Endothelial cell of umbilical vein (primary cell): ENCODE measurements around the gene CSNK1G3. TPM values are rescaled to one million over a fixed set of nuclear protein-coding genes. Genes with fewer than 3 reads are reported as not detected.
A peak's percentile ranks its signal among the peaks of the same experiment; 100 is the strongest.

ENCODE experiments used
- BruUV-seq: library from RNA; stranded (reverse); fragments of 400-500 nt; replicated peaks from 2 replicates; lab custom pipeline; 2021; lab: Mats Ljungman, UMichigan
- CTCF ChIA-PET: fragments of 300-600, 350-600 bp; sonication (Branson Sonifier 250); formaldehyde crosslinking; loops from one replicate; lab custom pipeline; 2021; ENCODE audit warnings: antibody characterized with exemption, inconsistent platforms; lab: Charles Lee
- POLR2A ChIA-PET: fragments of 300-600, 350-600 bp; sonication (Branson Sonifier 250); formaldehyde crosslinking; loops from one replicate; lab custom pipeline; 2021; ENCODE audit warnings: antibody characterized with exemption, inconsistent platforms; lab: Charles Lee
- DNase-seq: peaks from one replicate; pipeline ENCODE4 v3.0.0-alpha.2; 2011; ENCODE audit warnings: low read depth, low spot score
- FAIRE-seq: peaks from 2 replicates; lab custom pipeline; 2011; peaks lifted over from hg19 to GRCh38; lab: Jason Lieb, UNC
- H2AFZ ChIP-seq: 2 replicates; pipeline ENCODE4 v1.6.0; 2012; ENCODE audit warnings: low read depth, low read length, control low read depth, inconsistent platforms
- H3K27ac ChIP-seq: 2 replicates; pipeline ENCODE4 v1.5.1; 2011; ENCODE audit warnings: low read depth, mild to moderate bottlenecking, control low read depth, low read length, moderate library complexity; ENCODE audit not compliant: insufficient read depth
- H3K27me3 ChIP-seq, 2 experiments: 2 replicates each; pipeline versions ENCODE4 v1.6.0 to v1.6.1; 2011; ENCODE audit warnings: low read length in 2 of 2, mixed read lengths in 1 of 2; ENCODE audit not compliant: control insufficient read depth in 2 of 2, insufficient read depth in 2 of 2
- H3K36me3 ChIP-seq, 2 experiments: 2 replicates in 1 of 2; 3 replicates in 1 of 2; pipeline ENCODE4 v1.5.1; 2011; ENCODE audit warnings: low read length in 2 of 2, mild to moderate bottlenecking in 1 of 2, moderate library complexity in 1 of 2; ENCODE audit not compliant: control insufficient read depth in 2 of 2, insufficient read depth in 2 of 2; ENCODE audit errors: extremely low read depth in 1 of 2
- H3K4me1 ChIP-seq: 3 replicates; pipeline ENCODE4 v1.5.1; 2011; ENCODE audit warnings: mild to moderate bottlenecking, low read length; ENCODE audit not compliant: control insufficient read depth, insufficient read depth; ENCODE audit errors: extremely low read depth
- H3K4me2 ChIP-seq: 2 replicates; pipeline ENCODE4 v1.6.1; 2011; ENCODE audit warnings: low read length, control low read depth, mixed read lengths; ENCODE audit not compliant: insufficient read depth
- H3K4me3 ChIP-seq, 3 experiments: fragments of 200-600 bp in 1 of 3; sonication (generic), shearing (Covaris generic) in 1 of 3; replicated peaks in 1 of 3; 2 replicates each; pipeline ENCODE4 v1.5.1; 2011 to 2016; ENCODE audit warnings: control low read depth in 3 of 3, low read length in 3 of 3, mild to moderate bottlenecking in 2 of 3, inconsistent platforms in 1 of 3, low read depth in 1 of 3, moderate library complexity in 1 of 3; ENCODE audit not compliant: insufficient read depth in 1 of 3
- H3K79me2 ChIP-seq: 2 replicates; pipeline ENCODE4 v1.6.0; 2012; ENCODE audit warnings: low read length, inconsistent platforms; ENCODE audit not compliant: control insufficient read depth, insufficient read depth
- H3K9ac ChIP-seq: replicated peaks from 2 replicates; pipeline ENCODE3; 2011; ENCODE audit warnings: low read length, control low read depth; ENCODE audit not compliant: insufficient read depth; ENCODE audit errors: extremely low read depth
- H3K9me1 ChIP-seq: replicated peaks from 3 replicates; pipeline ENCODE4 v1.6.0; 2011; ENCODE audit warnings: mild to moderate bottlenecking, low read length; ENCODE audit not compliant: control insufficient read depth, insufficient read depth; ENCODE audit errors: extremely low read depth
- H3K9me3 ChIP-seq: replicated peaks from 2 replicates; pipeline ENCODE4 v1.5.1; 2012; ENCODE audit warnings: low read length, inconsistent platforms; ENCODE audit not compliant: control insufficient read depth, insufficient read depth
- H4K20me1 ChIP-seq: replicated peaks from 2 replicates; pipeline ENCODE3; 2011; ENCODE audit warnings: mild to moderate bottlenecking, low read length; ENCODE audit not compliant: control insufficient read depth, insufficient read depth; ENCODE audit errors: extremely low read depth
- CTCF ChIP-seq, 2 donors: IDR thresholded peaks; 1 replicate in 1 of 2; 2 replicates in 1 of 2; pipeline ENCODE4 v1.5.1; 2011; ENCODE audit warnings: low read length in 2 of 2, mild to moderate bottlenecking in 2 of 2, moderate library complexity in 2 of 2, control low read depth in 1 of 2, inconsistent platforms in 1 of 2, low read depth in 1 of 2; ENCODE audit not compliant: insufficient read depth in 1 of 2; ENCODE audit errors: extremely low read depth in 1 of 2
- EZH2 ChIP-seq: IDR thresholded peaks from 2 replicates; pipeline ENCODE4 v1.6.1; 2012; ENCODE audit warnings: borderline replicate concordance, low read depth, mild to moderate bottlenecking, moderate library complexity, low read length, inconsistent platforms; ENCODE audit not compliant: severe bottlenecking
- FOS ChIP-seq: IDR thresholded peaks from 2 replicates; pipeline ENCODE4 v1.6.1; 2011; ENCODE audit warnings: mild to moderate bottlenecking, low read length, moderate library complexity, borderline replicate concordance; ENCODE audit not compliant: insufficient read depth
- GATA2 ChIP-seq: IDR thresholded peaks from 2 replicates; pipeline ENCODE4 v1.7.0; 2011; ENCODE audit warnings: low read depth, mild to moderate bottlenecking, moderate library complexity, mixed read lengths, low read length; ENCODE audit not compliant: insufficient read length, insufficient read depth
- JUN ChIP-seq: IDR thresholded peaks from 2 replicates; pipeline ENCODE4 v1.6.1; 2011; ENCODE audit warnings: borderline replicate concordance, low read depth; ENCODE audit not compliant: insufficient read length, insufficient read depth
- MYC ChIP-seq: IDR thresholded peaks from one replicate; pipeline ENCODE4 v1.6.1; 2011; ENCODE audit warnings: mild to moderate bottlenecking, low read depth, low read length
- POLR2A ChIP-seq: IDR thresholded peaks from 2 replicates; pipeline ENCODE4 v1.6.1; 2012; ENCODE audit warnings: low read depth, mild to moderate bottlenecking, control low read depth, low read length
- POLR2AphosphoS5 ChIP-seq: IDR thresholded peaks from 2 replicates; pipeline ENCODE4 v1.6.1; 2012; ENCODE audit warnings: low read depth, mild to moderate bottlenecking, control low read depth, low read length, moderate library complexity; ENCODE audit not compliant: insufficient read depth
- dilution Hi-C: fragments of 300-500 bp; cut with MboI; formaldehyde crosslinking; loops from one replicate; pipeline ENCODE4 v1.15.0; 2019; ENCODE audit warnings: low sequenced_read_pairs; ENCODE audit not compliant: extremely low pct_ligation_motif_present
- intact Hi-C: fragments of 100-400 bp; cut with micrococcal nuclease; formaldehyde crosslinking; loops from one replicate; pipeline ENCODE4 v1.10.0; 2022
- polyA plus RNA-seq, 4 experiments: library from polyadenylated mRNA; depleted of rRNA in 3 of 4; stranded (reverse) in 3 of 4; unstranded in 1 of 4; fragments of >200 nt; gene quantifications; 2 replicates each; pipeline versions ENCODE4 v1.2.1 to v1.2.3, GENCODE V29; 2011 to 2012; ENCODE audit warnings: missing spikeins in 1 of 4
- total RNA-seq: library from RNA; stranded (reverse); gene quantifications from 2 replicates; pipeline ENCODE4 v1.2.3, GENCODE V29; 2021
- TF ChIP-seq, protein P1 (sequence below): IDR thresholded peaks from 2 replicates; pipeline ENCODE4 v1.6.1; 2011; ENCODE audit not compliant: insufficient read depth, insufficient read length

CSNK1G3 gene
- total and polyA plus RNA-seq, 2 donors (not counting 3 experiments of a cell fraction or from before 2014, with no cell fraction given), result 10.4 to 35.9 TPM

GRCh38 chr5:123514615-123515355, 2.8 kb downstream of the CSNK1G3 start:
- Histone ChIP-seq H3K9me3 (no peaks in the 10 kb centered on the region), H3K79me2 (peaks cover 68% of the 10 kb centered on the region), H3K9ac (no peak overlapping the region), H3K9me1 (no peaks in the 10 kb centered on the region), H3K27ac (no peak overlapping the region), H3K36me3 (no peaks in the 10 kb centered on the region), H3K4me3 (no peak overlapping the region), H4K20me1 (peaks cover 4% of the 10 kb centered on the region), H3K4me1 (peaks cover 10% of the 10 kb centered on the region), H3K27me3 (no peaks in the 10 kb centered on the region), H3K4me2 (peak overlapping the region; percentile 13), H2AFZ (no peak overlapping the region)
- intact Hi-C loops (loop anchor here (5.0 to 10.0 kb wide), 2 partner anchors 477 to 670 kb away; partner anchors contain the start of genes PPIC and SNX24), dilution Hi-C loops (no loop called here)
- no peak for DNase-seq
- FAIRE-seq, result no peak
- BruUV-seq, result no TSS peak
- no peak for TF ChIP-seq EZH2
- TF ChIP-seq FOS, result no peak
- no peak for TF ChIP-seq POLR2A
- TF ChIP-seq GATA2, result no peak
- no peak for TF ChIP-seq MYC
- no peak for TF ChIP-seq POLR2AphosphoS5
- TF ChIP-seq CTCF (IDR thresholded peaks at IDR 0.05; ENCODE audit: extremely low read depth in 1 of 2, insufficient read depth in 1 of 2, low read depth in 1 of 2, low read length in 2 of 2), result no peak
- no peak for TF ChIP-seq JUN
- TF ChIP-seq, protein P1, sequence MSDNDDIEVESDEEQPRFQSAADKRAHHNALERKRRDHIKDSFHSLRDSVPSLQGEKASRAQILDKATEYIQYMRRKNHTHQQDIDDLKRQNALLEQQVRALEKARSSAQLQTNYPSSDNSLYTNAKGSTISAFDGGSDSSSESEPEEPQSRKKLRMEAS, result no peak
- POLR2A ChIA-PET, result interaction anchor here (1.9 kb wide), 1 partner anchor 91 kb away, joined by 6 read pairs; the partner anchor contains the start of gene CEP120
- CTCF ChIA-PET, result interaction anchor here (1.2 to 3.3 kb wide), 3 partner anchors 7 to 92 kb away, joined by 3 to 15 read pairs (median 8); partner anchors contain the start of gene CEP120
